Measurements from ENCODE around the gene CLCNKB.

Gene CLCNKB

GRCh38 chr1:16092923-16093511, 49.4 kb downstream of the CLCNKB start:
- Histone ChIP-seq H3K36me3 (no peaks in the 10 kb centered on the region), H3K4me3 (ENCODE audit: low read depth, low read length) (no peak overlapping the region), H3K9me3 (ENCODE audit: severe bottlenecking) (no peaks in the 10 kb centered on the region), H3K27ac (no peak overlapping the region), H3K27me3 (ENCODE audit: insufficient read depth, low read depth, severe bottlenecking) (no peaks in the 10 kb centered on the region)
- DNase-seq, result no peak
- no peak for TF ChIP-seq CTCF (IDR thresholded peaks at IDR 0.05; ENCODE audit: low read depth, low read length)

GRCh38 chr1:16093611-16094010, 50.0 kb downstream of the CLCNKB start:
- no peak for DNase-seq
- no peaks in the 10 kb centered on the region for H3K9me3 ChIP-seq (ENCODE audit: severe bottlenecking)
- H3K36me3 ChIP-seq, result no peaks in the 10 kb centered on the region
- no peak for TF ChIP-seq CTCF (IDR thresholded peaks at IDR 0.05; ENCODE audit: low read depth, low read length)
- H3K27ac ChIP-seq, result no peak overlapping the region
- H3K4me3 ChIP-seq (ENCODE audit: low read depth, low read length), result no peak overlapping the region
- H3K27me3 ChIP-seq (ENCODE audit: insufficient read depth, low read depth, severe bottlenecking), result no peaks in the 10 kb centered on the region

GRCh38 chr1:16094453-16095158, 51.0 kb downstream of the CLCNKB start:
- Histone ChIP-seq H3K27ac (no peak overlapping the region), H3K36me3 (no peaks in the 10 kb centered on the region), H3K27me3 (ENCODE audit: insufficient read depth, low read depth, severe bottlenecking) (no peaks in the 10 kb centered on the region), H3K4me3 (ENCODE audit: low read depth, low read length) (no peak overlapping the region), H3K9me3 (ENCODE audit: severe bottlenecking) (peaks cover 2% of the 10 kb centered on the region)
- no peak for DNase-seq
- no peak for TF ChIP-seq CTCF (IDR thresholded peaks at IDR 0.05; ENCODE audit: low read depth, low read length)

- H3K36me3 ChIP-seq, result no peaks in the 10 kb centered on the region
- peaks cover 3% of the 10 kb centered on the region for H3K9me3 ChIP-seq (ENCODE audit: severe bottlenecking)
- no peaks in the 10 kb centered on the region for H3K27me3 ChIP-seq (ENCODE audit: insufficient read depth, low read depth, severe bottlenecking)
- no peak for DNase-seq
- H3K27ac ChIP-seq, result no peak overlapping the region
- TF ChIP-seq CTCF (IDR thresholded peaks at IDR 0.05; ENCODE audit: low read depth, low read length), result no peak
- no peak overlapping the region for H3K4me3 ChIP-seq (ENCODE audit: low read depth, low read length)
Measured at GRCh38 chr1:16095447-16095846, 51.9 kb downstream of the CLCNKB start.

- no peak for TF ChIP-seq CTCF (IDR thresholded peaks at IDR 0.05; ENCODE audit: low read depth, low read length)
- H3K4me3 ChIP-seq (ENCODE audit: low read depth, low read length), result no peak overlapping the region
- DNase-seq, result no peak
- H3K27me3 ChIP-seq (ENCODE audit: insufficient read depth, low read depth, severe bottlenecking), result no peaks in the 10 kb centered on the region
- peaks cover 3% of the 10 kb centered on the region for H3K9me3 ChIP-seq (ENCODE audit: severe bottlenecking)
- no peak overlapping the region for H3K27ac ChIP-seq
- H3K36me3 ChIP-seq, result no peaks in the 10 kb centered on the region
Measured at GRCh38 chr1:16099412-16099811, 55.8 kb downstream of the CLCNKB start.

Data from WERI-Rb-1 (cell line).